Right renal cortex interstitium (tissue), 3 donors: ENCODE measurements around the gene GJC1. TPM values are rescaled to one million over a fixed set of nuclear protein-coding genes. Genes with fewer than 3 reads are reported as not detected.

Experiments used
- DNase-seq, 3 donors: peaks; one replicate each; pipeline ENCODE4 v3.0.0-alpha.2; 2013; ENCODE audit warnings: low read depth in 3 of 3, low spot score in 2 of 3
- polyA plus RNA-seq, 3 donors: library from polyadenylated mRNA; unstranded; fragments of 120-200 nt; gene quantifications; one replicate each; pipeline ENCODE4 v1.2.1, GENCODE V29; 2013; ENCODE audit not compliant: insufficient read length in 3 of 3

GJC1 gene
- polyA plus RNA-seq, 3 donors, result 23.0 to 23.8 (median 23.4) TPM

DNA sequence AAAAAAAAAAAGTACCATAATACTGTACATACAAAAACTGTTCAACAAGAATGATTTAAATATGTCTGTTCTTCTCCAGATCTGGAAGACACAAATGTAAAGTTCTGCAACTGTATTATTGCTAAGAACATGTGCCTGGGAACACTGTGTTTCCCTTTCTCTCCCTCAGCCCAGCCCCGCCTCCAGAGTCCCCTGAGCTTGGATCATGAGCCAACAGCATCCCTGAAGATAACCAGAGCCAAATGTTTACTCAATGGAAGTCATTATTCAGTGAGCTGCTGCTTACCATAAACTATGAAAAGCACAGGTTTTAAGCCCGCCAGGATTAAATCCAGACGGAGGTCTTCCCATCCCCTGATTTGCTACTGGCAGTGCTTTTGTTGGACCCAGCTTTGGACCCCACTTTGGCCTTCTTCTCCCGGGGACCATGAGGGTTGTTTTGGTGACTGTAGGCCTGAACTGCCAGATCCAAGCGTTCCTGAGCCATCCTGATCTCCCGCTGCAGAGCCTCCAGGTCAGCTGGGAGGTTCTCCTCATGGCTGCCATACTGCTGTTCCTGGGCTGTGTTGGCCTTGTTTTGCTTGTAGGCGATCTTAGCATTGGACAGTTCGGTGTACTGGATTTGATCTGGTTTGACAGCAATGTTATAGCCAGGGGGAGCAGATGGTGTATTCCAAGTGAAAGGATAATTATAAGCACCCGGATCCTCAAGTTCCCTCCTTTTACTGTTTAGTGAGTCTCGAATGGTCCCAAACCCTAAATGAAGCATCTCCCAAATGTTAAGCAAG lies 25.6 kb downstream of the GJC1 start:
- no peak for DNase-seq

DNA sequence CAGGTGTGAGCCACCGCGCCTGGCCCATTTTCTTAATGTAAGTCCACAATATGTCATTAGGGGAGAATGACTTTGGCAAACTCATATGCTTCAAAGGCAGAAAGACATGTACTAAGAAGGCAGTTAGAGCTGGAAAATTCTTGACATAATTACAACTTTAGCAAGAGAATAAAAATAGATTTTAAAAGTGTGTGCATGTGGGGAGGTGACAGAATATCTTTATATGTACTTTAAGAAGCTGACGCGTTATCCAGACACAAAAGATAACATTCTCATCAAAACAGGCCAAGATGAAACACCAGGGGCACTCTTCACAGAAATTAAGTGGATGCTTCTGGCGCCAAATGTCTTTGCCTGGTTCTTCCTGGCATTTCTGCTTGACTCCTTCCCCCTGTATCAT lies 28.2 kb downstream of the GJC1 start:
- no peak for DNase-seq

DNA sequence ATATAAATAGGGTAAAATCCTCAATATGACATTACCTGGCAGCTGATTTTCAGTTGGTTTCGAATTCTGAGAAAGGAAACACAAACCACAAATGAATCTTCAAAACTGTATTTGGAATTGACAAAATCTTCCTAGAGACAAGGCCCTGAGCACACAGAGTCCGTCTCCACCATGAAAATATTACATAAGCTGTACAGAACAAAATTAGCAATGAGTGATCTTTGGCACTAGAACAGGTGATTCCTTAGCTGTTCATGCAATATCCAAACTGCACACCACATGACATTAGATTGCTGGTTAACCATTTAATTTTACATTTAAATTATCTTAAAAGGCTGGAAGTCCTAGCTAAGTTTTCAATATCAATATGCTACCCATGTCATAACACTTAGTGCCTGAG lies 31.7 kb downstream of the GJC1 start:
- no peak for DNase-seq

DNA sequence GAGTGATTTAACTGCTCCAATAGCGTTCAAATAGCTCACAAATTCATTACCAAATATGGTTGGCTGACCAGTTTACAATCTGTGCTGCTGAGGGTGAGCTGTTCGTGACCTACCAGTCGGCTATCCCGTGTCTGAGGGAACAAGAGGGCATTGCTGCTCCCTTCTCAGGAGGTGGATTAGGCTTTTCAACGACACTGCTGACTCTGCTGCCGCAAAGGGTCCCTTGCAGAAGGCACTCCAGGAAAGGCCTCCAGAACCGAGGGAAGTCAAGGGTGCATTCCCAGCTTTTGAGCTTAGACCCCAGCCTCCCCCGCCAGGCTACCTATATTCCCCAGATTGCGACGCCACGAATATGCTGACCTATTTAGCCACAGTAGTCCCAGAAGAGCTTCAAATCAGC lies 32.3 kb downstream of the GJC1 start:
- DNase-seq, result no peak

DNA sequence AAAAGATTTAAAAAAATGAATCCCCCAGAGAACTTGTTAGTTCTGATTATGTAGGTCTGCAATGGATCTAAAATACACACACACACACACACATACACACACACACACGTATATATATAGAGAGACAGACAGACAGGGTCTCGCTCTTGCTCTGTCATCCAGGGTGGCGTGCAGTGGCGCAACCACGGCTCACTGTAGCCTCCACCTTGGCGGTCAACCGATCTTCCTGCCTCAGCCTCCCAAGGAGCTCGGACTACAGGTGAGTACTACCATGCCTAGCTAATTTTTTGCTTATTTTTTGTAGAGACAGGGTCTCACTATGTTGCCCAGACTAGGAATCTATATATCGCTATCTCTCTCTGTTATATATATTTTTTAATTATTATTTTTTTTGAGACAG lies 33.4 kb downstream of the GJC1 start:
- DNase-seq, result no peak

DNA sequence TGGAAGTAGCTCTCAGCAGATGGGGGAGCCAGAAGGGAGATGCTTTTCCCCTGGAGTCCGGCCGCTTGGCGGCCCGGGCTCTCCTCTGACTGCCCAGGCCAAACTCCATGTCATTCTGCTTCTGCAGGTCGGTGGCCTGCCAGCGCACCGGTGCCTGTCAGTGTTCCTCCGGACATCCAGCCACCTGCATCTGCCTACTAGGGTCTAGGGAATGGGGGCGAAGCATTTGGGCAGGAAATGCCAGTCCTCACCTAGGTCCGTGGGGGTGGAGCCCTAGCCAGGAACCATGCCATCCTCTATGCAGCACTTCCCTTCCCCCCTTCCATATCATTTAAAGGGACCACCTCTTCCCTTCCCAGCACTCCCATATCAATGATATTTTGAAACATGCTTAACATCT lies 34.2 kb downstream of the GJC1 start:
- DNase-seq, result no peak

DNA sequence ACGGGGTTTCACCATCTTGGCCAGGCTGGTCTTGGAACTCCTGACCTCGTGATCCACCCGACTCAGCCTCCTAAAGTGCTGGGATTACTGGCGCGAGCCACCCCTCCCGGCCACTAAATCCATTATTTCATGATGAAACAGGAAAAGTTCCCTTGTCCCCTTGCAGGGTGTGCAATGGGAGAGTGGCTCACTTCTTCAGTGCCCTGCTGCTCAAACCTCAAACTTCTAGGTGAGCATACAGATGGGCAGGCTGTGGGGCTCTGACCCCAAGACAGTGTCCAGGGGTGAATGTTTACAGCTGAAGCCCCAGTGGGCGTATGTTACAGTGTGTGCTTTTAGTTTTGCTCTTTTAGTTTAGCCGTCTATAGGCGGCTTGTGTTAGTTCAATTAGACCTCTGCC lies 34.7 kb downstream of the GJC1 start:
- no peak for DNase-seq

DNA sequence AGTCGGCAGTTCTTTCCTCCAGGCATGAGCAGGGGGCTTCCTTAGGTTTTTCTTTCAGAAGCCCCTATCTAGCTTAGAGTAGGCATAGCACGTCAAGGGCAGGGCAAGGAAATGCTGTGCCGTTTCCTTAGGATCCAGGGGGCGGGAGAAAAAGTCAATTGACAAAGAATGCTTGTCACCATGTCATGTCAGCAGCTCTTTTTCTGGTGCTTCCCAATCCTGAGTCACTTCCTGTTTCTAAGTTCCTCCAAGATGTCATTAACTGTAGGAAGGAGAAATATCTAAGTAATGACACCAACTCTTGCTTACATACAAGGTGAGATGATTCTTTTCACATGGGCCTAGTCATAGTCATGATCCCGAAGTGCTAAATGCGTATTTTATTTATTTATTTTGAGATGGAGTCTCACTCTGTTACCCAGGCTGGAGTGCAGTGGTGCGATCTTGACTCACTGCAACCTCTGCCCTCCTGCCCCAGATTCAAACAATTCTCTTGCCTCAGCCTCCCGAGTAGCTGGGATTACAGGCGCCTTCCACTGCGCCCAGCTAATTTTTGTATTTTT lies 35.2 kb downstream of the GJC1 start:
- DNase-seq, result no peak

DNA sequence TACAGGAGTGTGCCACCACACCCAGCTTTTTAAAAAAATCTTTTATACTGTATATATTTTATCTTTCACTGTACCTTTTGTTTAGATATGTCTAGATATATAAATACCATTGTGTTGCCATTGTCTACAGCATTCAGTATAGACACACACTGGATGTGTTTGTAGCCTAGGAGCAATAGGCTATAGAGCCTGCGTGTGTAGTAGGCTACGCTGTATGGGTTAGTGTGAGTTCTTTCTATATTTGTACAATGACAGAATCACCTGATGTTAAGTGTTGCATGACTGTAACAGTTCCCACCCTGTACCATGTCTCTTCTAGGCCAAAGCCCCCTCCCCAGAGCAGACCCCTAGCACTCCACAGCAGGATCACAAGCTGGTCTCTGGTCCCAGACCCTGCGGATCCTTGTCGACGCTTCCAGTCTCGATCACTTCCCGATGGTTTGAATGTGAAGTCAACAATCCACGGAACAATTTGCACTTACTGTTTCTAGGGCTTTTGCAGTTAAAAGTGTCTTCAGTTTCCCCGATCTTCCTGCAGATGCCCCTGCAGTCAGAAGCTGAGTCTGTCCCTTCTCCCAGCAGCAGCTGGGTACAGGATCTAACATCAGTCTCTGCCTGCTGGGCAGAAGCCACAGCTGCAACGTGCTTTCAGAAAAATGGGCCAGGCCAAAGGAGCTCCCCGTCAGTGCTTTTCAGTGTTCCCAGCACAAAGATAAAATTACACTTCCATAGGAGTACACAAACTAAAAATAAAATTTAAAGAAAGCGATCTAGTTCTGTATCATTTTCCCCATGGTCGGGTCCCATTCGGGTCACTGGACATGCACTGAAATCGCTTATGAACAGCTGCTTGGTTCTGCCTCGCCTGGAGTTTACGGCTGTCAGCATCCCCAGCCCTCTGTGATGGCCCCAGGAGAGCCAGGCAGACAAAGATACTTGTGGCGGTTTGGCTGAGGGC lies 35.9 kb downstream of the GJC1 start:
- no peak for DNase-seq

DNA sequence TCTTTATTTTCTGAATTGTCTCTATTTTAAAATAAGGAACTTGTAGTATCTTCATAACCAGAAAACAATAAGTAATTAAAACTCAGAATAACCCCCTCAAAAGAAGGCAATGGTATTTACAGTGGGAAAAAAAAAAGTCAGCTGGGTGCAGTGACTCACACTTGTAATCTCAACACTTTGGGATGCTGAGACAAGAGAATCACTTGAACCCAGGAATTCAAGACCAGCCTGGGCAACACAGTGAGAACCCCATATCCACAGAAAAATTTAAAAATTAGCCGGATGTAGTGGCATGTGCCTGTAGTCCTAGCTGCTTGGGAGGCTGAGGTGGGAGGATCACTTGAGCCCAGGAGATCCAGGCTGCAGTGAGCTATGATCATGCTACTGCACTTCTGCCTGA lies 37.8 kb downstream of the GJC1 start:
- DNase-seq, result no peak

DNA sequence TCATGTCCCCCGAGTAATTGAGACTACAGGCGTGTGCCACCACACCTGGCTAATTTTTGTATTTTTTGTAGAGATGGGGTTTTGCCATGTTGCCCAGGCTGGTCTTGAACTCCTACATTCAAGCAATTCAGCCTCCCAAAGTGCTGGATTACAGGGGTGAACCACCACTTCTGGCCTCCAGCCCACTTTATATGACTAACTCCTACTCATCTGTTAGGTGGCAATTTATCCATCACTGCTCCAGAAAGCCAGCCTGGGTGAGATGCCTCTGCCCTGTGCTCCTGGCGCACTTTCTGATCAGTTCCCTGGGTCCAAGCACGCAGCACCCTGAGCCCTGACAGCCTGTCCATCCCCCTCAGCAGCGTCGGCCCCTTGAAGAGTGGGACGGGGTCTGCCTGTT lies 41.9 kb downstream of the GJC1 start:
- DNase-seq, result no peak

DNA sequence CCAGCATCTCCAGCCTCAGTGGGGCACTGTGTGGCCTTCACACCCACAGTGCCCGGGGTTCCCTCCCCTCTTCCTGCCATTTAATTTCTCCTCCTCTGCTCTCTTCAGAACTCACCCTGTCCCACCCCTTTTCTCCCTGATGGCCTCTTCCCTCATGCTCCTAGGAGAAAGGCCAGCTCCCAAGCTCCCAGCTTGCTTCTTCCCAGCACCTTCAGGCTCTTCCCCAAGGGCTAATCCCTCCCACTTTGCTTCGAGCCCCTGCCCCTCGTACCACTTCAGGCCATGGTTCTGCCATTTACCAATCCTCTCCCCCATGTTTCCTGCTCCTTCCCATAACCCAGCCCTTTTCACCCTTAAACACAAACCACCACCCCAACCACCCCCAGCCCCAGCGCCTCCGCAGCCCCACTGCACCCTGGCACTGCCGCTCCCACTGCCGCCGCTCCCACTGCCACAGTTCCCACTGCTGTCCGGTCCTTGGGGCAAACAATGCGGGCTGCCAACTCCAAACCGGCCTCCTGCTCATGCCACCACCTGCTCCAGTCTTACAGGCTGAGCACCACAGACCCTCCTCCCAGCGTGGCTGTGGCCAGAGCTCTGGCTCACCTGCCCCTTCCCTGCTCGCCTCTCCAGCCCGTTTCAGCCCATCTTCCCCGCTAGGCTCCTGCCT lies 42.7 kb downstream of the GJC1 start:
- no peak for DNase-seq

DNA sequence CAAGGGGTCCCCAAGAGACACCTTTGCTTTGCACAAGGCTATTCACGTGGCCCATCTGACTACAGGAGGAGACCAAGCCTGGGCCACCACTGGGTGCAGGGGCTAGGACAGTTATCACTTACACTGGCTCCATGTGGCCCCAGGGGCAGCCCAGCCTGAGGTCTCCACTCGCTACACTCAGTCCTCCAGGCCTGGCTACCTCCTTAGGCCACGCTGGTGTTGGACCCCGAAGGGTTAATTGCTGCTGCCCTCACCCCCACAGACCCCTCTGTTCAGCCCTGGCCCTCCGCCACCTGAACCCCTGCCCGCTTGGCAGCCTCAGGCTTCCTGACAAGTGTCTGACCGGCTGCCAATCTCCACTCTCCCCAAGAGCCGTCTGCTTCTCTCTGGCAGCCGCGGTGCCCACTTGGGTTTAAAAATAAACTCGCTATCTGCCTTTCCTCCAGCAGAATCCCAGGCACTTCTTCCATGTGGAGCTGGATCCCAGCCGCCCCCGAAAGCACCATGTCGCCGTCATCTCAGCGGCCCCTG lies 43.5 kb downstream of the GJC1 start:
- DNase-seq, result no peak

DNA sequence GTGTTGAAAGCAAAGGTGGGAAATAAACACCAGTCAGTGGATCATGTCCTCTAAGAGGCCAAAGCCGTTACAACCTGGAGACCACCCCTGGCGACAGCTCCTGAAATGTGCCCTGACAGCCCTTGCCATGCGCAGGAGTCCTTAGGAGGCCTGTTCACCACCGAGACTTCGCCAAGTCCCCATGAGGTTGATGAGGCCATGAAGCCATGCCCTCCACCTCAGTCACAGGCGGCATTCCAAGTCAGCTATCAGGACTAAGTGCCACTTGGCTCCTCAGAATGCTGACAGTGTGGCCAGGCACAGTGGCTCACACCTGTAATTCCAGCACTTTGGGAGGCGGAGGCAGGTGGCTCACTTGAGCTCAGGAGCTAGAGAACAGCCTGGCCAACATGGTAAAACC lies 44.2 kb downstream of the GJC1 start:
- DNase-seq, result no peak

DNA sequence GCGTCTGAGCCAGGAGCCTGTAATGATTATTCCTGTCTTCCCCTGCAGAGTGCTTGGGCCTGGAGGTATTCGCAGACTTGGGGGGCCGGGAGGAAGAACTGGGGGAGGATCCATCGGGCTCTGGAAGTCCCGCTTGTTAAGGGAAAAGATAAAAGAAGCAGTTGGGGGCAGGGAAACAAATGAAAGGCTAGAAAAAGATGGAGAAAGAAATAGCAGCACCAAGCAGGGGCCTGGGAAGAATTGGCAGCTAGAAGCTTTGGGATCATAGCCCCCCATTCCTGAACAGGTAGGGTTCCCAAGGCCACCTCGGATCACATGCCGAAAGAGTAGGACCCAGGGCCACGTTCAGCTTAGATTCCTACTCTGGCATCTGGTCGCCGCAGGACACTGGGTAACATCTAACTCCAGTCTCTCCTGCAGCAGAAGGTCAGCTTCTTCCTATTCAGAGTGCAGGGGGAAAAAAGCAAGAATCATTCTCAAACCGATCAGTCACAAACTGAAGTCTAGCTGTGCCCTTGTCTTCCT lies 47.7 kb downstream of the GJC1 start:
- no peak for DNase-seq

DNA sequence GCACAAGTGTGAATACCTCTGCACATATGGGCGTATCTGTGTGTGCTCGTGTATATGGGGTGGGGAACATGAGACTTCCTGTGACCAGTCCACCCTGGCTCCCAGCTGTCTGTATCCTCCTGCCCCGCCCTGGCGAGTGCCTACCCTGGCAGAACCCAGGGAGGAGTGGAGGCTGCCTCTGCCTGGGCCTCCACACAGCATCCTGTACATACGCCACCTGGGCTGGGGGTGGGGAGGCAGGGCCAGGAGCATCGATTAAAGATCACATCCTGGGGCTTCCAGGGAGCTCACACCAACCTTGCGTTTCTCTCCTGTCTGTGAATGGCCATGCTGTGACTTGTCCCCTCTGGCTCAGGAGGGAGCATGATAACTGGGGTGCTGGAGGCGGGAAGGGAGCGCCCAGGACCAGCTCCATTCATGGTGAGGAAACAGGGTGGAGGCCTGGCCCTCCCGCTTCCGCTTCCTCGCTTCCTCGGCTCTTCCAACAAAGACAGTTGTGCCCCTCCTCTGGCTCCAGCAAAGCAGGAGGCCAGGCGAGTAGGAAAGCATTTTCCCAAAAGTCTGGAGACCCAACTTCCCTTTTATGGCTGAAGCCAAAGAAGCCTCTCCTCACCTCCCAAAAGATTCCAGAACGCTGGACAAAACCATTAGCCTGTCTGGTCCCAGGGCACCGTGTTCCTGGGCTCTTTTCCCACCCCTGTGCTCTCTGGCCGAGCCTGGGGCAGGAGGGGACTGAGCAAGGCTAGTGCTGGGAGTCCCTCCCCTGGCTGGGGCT lies 48.3 kb downstream of the GJC1 start:
- no peak for DNase-seq

DNA sequence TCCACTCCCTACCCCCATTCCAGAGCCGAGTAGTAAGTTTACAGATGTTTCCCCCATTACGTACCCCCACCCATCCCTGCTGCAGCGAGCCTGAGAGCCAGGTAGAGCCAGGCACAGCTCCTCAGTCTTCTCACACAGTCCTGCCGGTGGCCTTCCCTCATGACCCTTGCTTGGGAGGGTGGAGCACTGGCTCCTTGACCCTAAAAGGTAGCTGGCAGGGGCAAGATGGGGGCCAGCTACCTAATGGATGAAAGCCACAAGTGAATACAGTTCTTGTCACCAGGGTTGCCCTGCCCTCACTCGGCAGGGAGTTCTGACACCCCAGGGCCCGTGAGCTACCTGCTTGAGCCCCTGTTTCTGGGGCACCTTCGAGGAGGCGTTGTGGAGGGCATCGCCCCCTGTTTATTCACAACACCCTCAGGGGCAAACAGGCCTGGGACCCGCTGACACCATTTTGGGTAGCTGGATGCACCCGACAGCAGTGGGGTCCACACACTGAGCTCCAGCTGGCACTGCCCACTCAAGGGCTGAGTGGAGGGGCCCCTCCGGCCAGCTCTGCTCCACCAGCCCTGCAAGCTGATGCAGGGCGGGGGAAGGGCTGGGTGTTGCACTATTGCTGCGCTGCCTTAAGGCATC lies 49.1 kb downstream of the GJC1 start:
- no peak for DNase-seq

DNA sequence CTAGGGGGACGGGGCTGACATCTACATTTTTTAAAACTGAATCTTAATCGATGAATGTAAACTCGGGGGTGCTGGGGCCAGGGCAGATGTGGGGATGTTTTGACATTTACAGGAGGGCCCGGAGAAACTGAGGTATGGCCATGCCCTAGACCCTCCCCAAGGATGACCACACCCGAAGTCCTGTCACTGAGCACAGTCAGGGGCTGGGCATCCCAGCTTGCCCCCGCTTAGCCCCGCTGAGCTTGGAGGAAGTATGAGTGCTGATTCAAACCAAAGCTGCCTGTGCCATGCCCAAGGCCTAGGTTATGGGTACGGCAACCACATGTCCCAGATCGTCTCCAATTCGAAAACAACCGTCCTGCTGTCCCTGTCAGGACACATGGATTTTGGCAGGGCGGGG lies 49.9 kb downstream of the GJC1 start:
- DNase-seq, result no peak
